LNCaP clone FGC (cell line): ENCODE results near the gene PSMG3.
A peak's percentile ranks its signal among the peaks of the same experiment; 100 is the strongest.

ENCODE experiments used
- DNase-seq: peaks from one replicate; pipeline ENCODE4 v3.0.0-alpha.2; 2011; ENCODE audit warnings: low read depth
- H3K4me3 ChIP-seq: 2 replicates; pipeline ENCODE4 v1.5.1; 2011; ENCODE audit warnings: mild to moderate bottlenecking, low read depth, low read length, control low read depth
- CTCF ChIP-seq: IDR thresholded peaks from 2 replicates; pipeline ENCODE4 v1.5.1; 2012; ENCODE audit warnings: mild to moderate bottlenecking; ENCODE audit not compliant: control insufficient read depth, insufficient read depth; ENCODE audit errors: extremely low read depth

Gene PSMG3

GRCh38 chr7:1558841-1559625 is 10.8 kb downstream of the PSMG3 start:
- no peak for TF ChIP-seq CTCF
- H3K4me3 ChIP-seq, result no peak overlapping the region
- peak; percentile 95 for DNase-seq

GRCh38 chr7:1558181-1558811 is 11.5 kb downstream of the PSMG3 start:
- H3K4me3 ChIP-seq, result no peak overlapping the region

GRCh38 chr7:1557771-1558170 is 12.1 kb downstream of the PSMG3 start:
- no peak for TF ChIP-seq CTCF
- no peak for DNase-seq
- no peak overlapping the region for H3K4me3 ChIP-seq

More at GRCh38 chr7:1558181-1558811, 11.5 kb downstream of the PSMG3 start:
- no peak for DNase-seq
- peak; percentile 40 for TF ChIP-seq CTCF

- no peak for TF ChIP-seq CTCF
- no peak for DNase-seq
Measured at GRCh38 chr7:1557006-1557405, 12.8 kb downstream of the PSMG3 start.

GRCh38 chr7:1555813-1556543 is 13.9 kb downstream of the PSMG3 start, which contains the start of gene TMEM184A:
Gene TMEM184A (minus strand): TSS chr7:1556205. CDS start chr7:1555484, 721 bp downstream.
- peak within 1 kb of the TSS; percentile 66 for H3K4me3 ChIP-seq
- peak; percentile 92 for TF ChIP-seq CTCF
- peak; percentile 97 for DNase-seq

More at GRCh38 chr7:1557006-1557405, 12.8 kb downstream of the PSMG3 start:
- no peak overlapping the region for H3K4me3 ChIP-seq

- peak overlapping the region; percentile 66 for H3K4me3 ChIP-seq
- no peak for TF ChIP-seq CTCF
- no peak for DNase-seq
Measured at GRCh38 chr7:1555046-1555812, 14.6 kb downstream of the PSMG3 start.
